Smooth muscle cell of the brain vasculature (primary cell): ENCODE measurements around the gene TPX2.
A peak's percentile ranks its signal among the peaks of the same experiment; 100 is the strongest.
"Not testable (repeated sequence)": the region's sequence is repeated elsewhere in the genome, so short reads cannot be mapped to it uniquely, and the experiment has no call there.

ENCODE experiments used
- DNase-seq: peaks from one replicate; pipeline ENCODE4 v3.0.0-alpha.2; 2012; ENCODE audit warnings: low read depth, low spot score

TPX2 gene

DNA sequence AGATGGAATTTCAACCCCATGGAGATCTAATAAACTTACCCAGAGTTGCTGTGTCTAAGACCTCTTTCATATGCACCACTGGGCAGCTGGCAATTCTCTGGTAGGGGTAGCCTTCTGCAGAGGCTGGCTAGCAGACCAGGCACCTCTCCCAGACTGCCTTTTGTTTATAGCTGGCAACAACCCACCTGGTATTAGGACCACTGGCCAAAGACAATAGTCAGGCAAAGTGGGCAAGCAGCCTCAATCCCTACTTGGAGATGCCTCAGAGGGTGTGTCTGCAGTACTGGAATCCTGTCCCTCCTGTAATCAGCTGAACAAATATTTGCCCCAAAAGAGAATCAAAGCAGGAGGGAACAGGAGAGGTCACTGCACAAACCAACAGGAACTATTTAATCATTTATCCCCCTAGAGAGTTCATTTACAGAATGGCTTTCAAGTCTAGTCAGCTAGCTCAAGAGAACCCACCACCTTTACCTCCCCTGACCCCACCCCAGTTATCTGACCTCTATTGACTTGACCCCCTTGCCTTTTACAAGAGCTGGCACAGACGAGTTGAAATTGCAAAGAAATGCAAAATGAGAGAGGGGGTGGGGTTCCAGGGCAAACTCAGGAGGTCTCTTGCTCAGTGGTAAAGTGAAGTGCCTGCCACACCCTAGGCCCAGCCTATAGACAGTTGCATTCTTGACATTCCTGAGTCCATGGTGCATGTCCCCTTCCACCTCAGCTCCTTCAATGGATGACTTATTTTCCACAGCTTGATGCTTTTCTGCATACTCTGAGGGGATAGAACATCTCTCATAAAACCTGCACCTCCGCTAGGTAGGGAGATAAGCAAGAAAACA, 19.2 kb upstream of the TPX2 start:
- DNase-seq = no peak

DNA sequence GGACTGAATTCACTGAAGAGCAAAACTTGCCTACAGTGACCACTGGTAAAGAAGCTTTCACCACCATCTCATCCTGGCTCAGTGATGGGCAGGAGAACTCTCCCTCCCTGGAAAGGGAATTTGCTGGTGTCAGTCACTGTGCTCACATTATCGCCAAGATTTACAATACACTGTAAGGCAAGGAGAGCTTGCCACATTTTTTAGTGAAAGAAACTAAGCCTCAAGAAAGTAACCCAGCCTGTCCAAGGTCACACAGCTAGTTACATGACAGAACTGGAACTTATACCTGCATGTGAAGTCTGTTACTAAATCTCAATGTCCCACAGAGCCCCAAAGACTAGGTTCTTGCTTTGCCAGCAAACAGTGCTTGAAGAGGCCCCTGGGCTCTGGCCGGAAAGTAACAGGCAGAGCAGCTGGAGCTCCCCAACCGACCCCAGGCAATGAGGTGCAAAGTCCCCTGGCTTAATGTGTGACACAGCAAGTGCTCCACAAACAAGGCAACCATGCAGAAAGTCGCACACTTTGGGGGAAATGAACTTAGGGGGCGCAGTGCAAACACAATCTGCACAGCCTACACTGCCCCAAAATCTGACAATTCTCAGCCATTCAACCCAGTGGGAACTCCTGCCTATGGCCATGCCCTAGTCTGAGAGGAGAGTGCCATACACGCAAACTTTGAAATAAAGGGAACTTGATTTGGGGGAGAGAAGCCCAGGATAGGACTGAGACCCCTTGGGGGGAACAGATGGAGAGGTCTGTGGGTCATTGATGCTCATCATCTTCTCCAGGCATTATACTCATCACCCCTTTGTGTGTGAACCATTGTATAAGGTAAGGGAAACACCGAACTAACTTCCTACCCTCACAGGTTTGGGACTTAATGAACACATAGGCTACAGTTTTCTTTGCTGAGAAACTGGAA, 18.3 kb upstream of the TPX2 start:
- DNase-seq = no peak

DNA sequence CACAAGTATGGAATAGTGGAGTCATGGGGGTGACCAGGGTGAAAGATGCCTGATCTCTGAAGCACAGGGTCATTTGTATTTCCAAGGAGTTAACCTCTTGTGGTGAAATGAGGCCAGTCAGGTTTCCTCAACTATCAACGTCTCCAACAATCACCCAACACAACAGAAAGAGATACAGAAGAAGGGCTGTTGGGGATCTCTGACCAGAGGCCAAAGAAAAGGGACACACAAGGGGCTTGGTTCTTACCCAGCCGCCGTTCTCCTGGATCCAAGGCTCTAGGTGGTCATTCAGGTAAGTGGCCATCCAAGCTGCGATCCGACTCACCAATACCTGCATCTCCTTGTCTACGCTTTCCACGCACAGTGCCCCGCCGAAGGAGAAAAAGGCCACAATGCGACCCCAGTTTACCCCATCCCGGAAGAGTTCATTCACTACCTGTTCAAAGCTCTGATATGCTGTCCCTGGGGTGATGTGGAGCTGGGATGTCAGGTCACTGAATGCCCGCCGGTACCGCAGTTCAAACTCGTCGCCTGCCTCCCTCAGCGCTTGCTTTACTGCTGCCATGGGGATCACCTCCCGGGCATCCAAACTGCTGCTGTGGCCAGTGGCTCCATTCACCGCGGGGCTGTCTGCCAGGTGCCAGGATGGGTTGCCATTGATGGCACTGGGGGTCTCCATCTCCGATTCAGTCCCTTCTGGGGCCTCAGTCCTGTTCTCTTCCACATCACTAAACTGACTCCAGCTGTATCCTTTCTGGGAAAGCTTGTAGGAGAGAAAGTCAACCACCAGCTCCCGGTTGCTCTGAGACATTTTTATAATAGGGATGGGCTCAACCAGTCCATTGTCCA, 17.5 kb upstream of the TPX2 start:
- DNase-seq = no peak

DNA sequence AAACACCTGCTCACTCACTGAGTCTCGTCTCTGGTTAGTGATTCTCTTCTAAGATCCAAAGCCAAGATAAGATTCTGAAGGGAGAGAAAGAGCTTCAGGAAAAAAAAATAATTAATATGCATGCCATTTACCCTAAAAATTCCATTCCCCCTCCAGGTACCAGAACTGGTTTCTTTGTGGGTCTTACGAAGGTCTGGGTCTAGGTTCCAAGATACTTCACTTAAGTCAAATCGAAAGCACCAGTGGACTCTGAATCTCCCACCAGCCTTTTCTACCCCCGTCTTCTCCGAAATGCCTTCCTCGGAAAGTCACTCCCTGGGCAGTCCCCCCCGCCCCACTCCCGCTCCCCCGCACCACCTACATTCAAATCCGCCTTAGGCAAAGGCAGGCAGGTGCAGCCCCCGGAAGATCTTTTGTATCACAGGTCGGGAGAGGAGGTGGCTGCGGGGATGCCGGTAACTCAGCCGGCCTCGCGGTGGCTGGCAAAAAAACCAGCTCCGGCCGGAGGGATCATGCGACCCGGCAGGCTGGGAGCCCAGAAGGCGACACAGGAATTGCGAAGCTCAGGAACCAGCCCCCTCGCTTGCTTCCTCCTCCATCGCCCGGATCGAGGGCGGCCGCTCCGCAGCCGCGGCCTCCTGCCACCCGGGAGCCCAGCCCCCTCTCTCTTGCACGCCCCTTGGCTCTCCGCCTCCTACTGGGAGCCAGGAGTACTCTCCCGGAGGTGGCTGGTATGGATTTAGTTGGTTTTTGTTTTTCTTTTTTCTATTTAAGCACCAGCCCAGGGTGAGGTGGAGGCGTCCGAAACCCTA, 16.6 kb upstream of the TPX2 start, which contains the start of gene BCL2L1:
Gene BCL2L1 (minus strand): TSS at position 612 of the 812 bp plus-strand sequence. CDS start 650 bp downstream, outside the sequence.
- DNase-seq = peak; percentile 57

DNA sequence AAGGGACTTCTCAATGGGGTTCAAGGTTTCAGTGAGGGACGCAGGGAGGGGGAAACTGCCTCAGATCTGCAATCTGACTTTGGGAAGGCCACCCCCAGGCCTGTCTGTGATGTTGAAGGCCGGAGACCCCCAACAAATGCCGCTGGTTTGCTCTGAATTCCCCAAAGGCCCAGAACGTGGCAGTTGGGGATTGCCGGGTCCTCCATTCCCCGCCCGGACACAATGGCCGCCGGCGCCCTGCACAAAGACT, 16.1 kb upstream of the TPX2 start:
- no peak for DNase-seq

DNA sequence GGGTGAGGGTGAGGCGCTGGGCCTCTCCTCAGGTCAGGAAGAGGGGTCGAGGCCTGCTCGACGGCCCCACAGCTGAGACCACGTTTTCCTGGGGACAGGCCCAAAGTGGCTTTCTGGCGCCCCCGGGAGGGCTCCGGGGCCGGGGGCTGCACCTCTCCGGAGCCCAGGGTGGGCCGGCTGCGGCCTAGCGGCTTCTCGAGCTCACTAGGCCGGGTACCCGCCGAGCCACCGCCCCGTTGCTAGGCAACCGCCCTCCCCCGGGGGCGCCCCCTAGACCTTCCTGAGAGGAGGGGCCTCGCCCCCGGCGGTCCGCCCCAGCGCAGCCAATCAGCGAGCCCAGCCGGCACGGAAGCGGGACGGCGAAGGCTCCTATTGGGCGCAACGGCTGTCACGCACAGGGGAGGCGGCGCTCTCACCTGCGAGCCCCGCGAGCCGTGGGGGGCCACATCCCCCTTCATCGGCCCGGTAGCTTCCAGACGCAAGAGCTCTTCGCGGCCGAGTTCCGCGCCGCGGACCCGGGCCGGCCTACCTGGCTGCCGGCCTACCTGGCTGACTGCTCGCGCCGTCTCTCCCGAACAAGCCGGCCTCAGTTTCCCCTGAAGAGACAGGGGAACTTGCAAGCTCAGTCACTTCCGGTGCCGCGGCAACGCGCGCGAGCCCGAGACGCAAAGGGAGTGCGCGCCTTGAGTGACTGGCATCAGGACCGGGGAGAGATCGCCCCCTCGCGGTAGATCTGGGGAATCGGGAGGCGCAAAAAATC, 15.6 kb upstream of the TPX2 start:
- DNase-seq = peak; percentile 97

DNA sequence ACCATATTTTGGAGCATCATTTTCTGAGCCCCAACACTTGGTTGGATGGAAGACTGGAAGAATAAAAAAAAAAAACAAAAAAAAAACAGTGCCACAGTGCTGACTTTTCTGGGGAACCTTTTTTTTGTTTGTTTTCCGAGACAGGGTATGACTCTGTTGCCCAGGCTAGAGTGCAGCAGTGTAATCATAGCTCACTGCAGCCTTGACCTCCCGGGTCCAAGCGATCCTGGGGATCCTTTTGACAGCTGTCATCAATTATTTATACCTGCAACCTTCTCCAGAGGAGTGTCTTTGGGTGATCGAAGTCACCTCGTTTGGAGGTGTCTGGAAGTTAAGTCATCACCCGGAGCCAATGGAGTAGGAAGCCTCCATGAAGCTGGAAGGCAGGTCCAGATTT, 7.8 kb upstream of the TPX2 start:
- DNase-seq = no peak

DNA sequence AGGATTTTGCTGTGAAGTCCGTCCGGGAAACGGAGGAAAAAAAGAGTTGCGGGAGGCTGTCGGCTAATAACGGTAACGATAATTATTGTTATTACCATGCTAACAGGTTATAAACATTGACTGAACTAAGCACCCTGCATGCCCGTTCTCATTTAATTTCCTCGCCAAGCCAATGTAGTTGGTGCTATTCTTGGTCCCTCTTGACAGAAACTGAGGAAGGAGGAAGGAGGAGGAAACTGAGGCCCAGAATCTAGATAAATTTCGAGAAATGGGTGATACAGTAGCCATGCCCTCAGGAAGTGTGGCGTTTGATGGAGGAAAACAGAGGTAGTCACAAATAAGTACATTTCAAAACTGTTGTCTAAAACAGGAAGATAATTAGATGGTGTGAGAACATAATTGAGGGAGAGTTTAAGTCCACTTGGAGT, 474 bp downstream of the TPX2 start:
- DNase-seq = no peak

DNA sequence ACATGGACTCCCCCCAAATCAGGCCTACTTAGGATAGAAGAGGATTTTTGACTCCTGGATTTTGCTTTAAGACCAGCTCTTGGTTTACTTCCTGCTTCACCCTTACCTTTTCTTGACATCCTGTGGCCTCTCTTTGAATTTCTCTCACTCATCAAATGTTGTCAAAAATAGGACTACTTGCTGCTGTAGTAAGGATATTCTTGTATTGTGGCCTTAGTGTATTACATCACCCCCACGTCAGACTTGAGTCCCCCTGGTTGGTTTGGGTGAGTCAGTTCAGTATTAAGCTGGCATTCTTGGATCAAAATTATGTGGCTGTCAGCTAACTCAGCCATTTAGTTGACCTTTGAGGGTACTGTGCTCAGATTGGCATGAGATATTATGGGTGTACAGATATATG, 1.1 kb downstream of the TPX2 start:
- DNase-seq = no peak

DNA sequence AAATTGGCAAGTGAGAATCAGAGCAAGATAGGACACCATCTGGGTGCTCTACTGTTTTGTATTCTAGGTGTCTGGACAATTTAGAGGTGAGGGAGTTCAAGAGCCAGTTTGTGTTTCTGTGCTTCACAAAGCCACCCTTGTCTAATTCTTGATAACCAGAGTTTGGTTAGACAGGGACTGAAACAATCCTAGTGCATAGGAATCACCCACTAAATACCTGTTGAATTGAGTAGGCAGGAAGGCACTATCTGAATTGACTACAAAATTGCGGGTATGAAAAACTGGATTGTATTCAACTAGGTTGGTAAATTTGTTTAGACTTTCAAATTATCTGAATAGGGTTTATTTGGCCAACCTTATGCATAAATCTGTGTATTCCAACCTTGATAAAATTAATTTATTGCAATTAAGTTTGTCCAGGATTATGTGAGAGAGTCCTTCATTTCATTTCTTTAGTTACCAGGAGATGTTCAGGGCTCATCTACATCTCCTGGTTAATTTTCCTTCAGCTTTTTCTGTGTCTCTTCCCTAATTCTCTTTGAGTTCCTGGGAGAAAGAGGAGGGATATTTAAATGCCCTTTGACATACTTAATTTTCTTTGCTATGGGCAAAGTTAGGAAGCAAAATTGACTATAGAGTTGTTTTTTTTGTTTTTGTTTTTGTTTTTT, 1.7 kb downstream of the TPX2 start:
- no peak for DNase-seq

DNA sequence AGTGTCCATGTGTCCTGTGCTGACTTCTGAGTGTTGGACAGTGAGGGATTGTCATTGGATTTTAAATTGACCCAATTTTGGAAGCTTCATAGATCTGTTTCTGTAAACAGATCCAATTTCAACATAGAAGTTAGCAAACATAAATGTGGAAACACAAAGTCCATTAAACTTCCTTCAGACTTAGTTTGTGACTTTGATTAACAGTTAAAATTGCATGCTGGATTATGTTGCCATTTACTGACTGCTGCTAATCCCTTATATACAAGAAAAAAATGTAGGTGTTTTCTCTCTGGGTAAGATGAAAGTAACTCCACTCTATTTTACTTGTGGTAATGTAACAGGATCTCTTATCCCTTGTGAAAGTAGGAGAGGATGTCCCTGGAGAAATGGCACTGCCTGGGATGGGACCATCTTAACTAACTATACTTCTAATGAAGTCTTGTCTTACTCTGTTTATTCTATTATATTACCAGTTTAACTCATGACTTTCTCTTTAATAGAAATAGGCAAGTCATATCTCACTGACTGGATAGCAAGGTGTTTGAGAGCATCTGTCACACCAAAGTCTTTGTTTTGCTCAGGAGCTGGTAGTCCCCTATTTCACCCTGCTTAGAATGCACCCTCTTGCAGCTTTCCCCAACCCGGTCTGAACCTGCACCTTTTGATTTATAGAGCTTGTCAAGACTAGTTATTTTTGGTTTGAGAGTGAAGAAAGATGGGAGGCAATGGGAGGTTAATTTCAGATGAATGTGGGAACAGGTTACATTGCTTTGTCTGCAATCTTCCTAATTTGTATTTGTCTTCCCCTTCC, 7.2 kb downstream of the TPX2 start:
- no peak for DNase-seq

DNA sequence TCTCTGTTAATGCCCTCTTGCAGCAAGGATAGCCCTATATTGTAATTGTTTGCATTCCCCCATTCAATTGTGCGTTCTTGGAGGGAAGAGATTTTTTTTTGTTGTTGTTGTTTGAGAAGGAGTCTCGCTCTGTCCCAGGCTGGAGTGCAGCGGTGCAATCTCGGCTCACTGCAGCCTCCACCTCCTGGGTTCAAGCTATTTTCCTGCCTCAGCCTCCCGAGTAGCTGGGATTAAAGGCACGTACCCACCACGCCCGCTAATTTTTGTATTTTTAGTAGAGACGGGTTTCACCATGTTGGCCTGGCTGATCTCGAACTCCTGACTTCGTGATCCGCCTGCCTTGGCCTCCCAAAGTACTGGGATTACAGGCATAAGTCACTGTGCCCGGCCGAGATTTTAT, 7.9 kb downstream of the TPX2 start:
- DNase-seq = not testable (repeated sequence)

DNA sequence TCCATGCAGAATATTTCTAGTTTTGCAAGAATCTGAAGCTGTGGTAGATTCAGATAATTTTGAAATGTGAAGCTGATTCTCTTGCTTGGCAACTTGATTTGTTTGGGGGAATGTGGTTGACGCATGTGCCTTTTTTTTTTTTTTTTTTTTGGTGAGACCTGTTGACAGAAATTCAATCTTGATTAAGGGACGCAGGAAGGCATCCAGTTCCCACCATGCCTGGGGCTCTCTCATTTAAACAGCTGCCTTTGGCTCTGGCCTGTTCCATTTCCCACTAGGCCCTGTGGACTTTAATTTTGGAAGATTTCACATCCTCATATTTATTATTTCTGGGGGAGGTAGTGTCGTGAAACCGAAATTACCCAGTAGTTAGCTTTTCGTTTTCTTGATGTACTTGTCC, 8.6 kb downstream of the TPX2 start:
- DNase-seq = no peak

DNA sequence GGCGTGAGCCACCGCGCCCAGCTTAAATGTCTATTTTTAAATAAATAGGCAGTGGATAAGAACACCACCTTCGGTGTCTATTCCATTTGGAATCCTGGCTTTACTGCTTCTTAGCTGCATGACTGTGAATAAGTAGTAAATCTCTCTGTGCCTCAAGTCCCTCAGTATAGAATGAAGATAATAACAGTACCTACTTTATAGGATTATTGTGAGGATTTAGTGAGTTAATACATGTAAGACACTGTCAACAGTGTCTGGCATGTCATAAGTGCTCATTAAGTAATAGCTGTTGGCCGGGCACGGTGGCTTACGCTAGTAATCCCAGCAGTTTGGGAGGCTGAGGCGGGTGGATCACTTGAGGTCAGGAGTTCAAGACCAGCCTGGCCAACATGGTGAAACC, 10.1 kb downstream of the TPX2 start:
- DNase-seq = no peak

DNA sequence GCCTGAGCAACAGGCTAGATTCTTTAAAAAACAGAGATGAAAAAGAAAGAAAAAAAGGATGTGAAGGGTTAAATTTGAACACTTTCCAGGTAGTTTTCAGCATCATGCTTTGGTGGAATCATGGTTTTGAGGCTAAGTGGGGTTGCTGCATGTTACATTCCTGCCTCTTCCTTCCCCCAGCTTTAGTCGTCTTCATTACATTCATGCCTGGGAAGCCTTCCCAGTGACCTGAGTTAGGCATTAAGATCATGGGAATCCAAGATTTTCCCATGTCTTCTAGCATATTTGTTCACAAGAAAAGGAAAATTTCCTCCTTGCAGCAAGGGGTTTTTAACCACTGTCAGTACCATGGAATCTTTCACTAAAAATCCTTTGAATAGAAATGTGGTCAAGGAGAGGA, 12.0 kb downstream of the TPX2 start:
- no peak for DNase-seq

DNA sequence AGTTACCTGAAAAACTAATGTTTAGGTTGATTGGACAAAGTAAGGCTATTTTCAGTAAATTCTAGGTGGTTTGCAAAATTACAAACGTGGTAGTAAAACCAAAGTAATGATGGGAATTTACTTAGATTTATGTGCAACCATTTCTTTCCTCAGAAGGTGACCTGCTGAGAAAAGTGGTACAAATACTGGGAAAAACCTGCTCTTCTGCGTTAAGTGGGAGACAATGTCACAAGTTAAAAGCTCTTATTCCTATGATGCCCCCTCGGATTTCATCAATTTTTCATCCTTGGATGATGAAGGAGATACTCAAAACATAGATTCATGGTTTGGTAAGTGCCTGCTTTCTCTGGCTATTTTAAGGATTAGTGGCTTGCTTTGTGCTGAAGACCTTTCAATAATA, 18.2 kb downstream of the TPX2 start:
- DNase-seq = no peak

DNA sequence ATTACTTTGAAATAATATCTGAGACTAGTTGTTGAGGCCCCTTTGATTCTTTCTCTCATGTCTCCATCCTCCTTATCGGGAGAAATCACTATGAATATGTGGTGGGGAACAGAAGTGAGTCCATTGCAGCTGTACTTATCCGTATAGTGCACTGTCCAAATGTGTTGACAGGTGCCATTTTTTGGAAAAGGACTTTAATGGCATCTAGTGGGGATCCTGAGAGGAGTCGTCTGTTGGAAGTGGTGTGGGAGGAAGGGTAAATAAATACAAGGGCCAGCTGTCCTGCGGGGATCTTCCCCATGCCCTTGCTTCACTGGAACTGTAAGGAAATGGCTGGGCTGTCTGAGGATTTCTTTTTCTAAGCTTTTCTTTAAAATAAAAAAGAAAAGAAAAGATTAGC, 19.4 kb downstream of the TPX2 start:
- DNase-seq = no peak

DNA sequence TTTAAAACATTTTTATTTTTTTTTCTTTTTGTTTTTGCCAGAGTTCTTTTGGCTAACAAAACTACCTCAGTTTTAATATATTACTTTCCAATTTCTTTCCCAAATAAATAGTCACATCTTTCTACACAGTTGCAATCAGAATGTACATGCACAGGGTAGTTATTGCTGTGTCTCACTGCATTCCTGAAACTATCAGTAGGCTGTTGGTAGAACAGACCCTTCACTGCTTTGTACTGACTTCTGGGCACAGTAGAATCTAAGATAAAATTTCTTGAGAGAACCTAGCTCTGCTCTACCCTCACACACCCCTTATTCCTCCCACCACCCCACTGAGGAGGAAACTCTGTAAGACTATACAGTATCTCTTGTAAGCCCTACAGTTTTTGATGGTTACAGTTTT, 19.9 kb downstream of the TPX2 start:
- no peak for DNase-seq
